GM13976 (cell line): Measurements from ENCODE around the gene GJA1.
"Not testable (repeated sequence)": the region's sequence is repeated elsewhere in the genome, so short reads cannot be mapped to it uniquely, and the experiment has no call there.

Source experiments
- DNase-seq: peaks from one replicate; pipeline ENCODE4 v3.0.0; 2012; ENCODE audit warnings: low spot score
- CTCF ChIP-seq: IDR thresholded peaks from 2 replicates; pipeline ENCODE4 v1.5.1; 2012; ENCODE audit warnings: borderline replicate concordance, mild to moderate bottlenecking; ENCODE audit not compliant: insufficient read depth; ENCODE audit errors: extremely low read depth, missing control alignments, control extremely low read depth
- in situ Hi-C: fragments of 300-500 bp; cut with MboI; formaldehyde crosslinking; loops from one replicate; pipeline ENCODE4 v1.12.0; 2022; ENCODE audit warnings: low sequenced_read_pairs, mixed read lengths, inconsistent platforms; ENCODE audit not compliant: unreplicated experiment

GJA1 gene

GRCh38 chr6:121435444-121436069 lies at the start of gene GJA1:
Gene GJA1, plus strand, starts transcription at chr6:121435646. Its CDS starts 11,202 bp downstream, at chr6:121446848.
- no peak for TF ChIP-seq CTCF
- in situ Hi-C loops = loop anchor here (25.0 kb wide), 1 partner anchor 602 kb away; no protein-coding TSS in a partner anchor
- DNase-seq = no peak

GRCh38 chr6:121386551-121386950 lies 48.9 kb upstream of the GJA1 start:
- not testable (repeated sequence) for DNase-seq

GRCh38 chr6:121389419-121389818 lies 46.0 kb upstream of the GJA1 start:
- DNase-seq = no peak
- in situ Hi-C loops = no loop called here
- no peak for TF ChIP-seq CTCF

More at GRCh38 chr6:121386551-121386950, 48.9 kb upstream of the GJA1 start:
- in situ Hi-C loops = not testable (repeated sequence)

GRCh38 chr6:121393731-121394505 lies 41.5 kb upstream of the GJA1 start:
- no peak for TF ChIP-seq CTCF
- in situ Hi-C loops = no loop called here
- DNase-seq = no peak

- no peak for TF ChIP-seq CTCF
- DNase-seq = no peak
- in situ Hi-C loops = no loop called here
Measured at GRCh38 chr6:121395736-121396135, 39.7 kb upstream of the GJA1 start.

- in situ Hi-C loops, DNase-seq: not testable (repeated sequence)
Measured at GRCh38 chr6:121397188-121397587, 38.3 kb upstream of the GJA1 start.

- TF ChIP-seq CTCF = no peak
- in situ Hi-C loops = no loop called here
- no peak for DNase-seq
Measured at GRCh38 chr6:121398127-121398526, 37.3 kb upstream of the GJA1 start.
